GM19468 (cell line): Measurements from ENCODE around the gene NUAK1.

Experiments
- ATAC-seq: cut with Tn5 transposase; IDR thresholded peaks from one replicate; pipeline ENCODE4 v1.9.1; 2021; ENCODE audit warnings: mild to moderate bottlenecking, moderate library complexity, moderate number of reproducible peaks; ENCODE audit not compliant: unreplicated experiment; ENCODE audit errors: extremely low read depth

The NUAK1 gene

DNA sequence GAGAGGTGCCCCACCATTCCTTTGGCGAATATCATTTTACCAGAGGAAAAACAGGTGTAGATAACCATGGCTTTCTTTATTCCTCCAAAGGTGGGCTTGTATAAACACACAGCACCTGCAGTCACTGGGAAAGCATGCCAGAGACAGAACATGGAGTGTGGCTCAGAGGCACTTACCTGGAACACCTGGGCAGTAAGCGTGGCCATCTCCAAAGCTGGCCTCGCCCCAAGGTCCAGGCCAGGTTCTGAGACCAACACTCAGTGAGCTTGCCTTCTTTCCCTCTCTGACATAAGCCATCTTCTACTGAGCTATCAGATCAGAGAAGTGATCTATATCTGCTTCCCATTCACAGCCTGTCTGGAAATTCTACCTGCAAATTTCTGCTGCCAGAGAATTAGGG lies 70.5 kb downstream of the NUAK1 start:
- no peak for ATAC-seq

DNA sequence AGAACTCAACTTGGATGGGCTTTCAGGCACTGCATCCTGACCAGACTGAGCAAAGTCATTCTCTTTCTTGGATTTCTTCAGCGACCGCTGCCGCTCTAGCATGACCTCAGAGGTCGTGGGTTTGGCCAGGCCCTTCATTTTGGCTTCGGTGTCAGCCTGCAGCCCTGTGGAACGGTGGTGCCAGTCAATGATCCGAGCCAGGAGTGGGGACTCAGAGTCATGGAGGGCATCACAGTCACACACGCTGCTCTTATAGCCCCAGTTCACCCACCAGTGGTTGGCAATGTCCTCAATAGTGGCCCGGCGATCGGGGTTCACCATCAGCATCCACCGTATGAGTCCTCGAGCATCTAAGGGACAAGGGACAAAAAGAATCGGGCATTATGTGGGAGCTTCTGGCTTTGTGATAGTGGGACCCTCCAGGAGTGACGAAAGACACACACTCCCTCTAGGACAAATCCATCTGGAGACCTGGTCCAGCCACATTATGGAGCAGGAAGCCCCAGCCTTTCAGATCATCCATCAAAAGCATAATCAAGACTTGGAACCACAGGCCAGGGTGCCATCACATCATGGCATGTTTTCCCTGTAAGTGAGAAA lies 71.0 kb downstream of the NUAK1 start:
- ATAC-seq, result no peak

DNA sequence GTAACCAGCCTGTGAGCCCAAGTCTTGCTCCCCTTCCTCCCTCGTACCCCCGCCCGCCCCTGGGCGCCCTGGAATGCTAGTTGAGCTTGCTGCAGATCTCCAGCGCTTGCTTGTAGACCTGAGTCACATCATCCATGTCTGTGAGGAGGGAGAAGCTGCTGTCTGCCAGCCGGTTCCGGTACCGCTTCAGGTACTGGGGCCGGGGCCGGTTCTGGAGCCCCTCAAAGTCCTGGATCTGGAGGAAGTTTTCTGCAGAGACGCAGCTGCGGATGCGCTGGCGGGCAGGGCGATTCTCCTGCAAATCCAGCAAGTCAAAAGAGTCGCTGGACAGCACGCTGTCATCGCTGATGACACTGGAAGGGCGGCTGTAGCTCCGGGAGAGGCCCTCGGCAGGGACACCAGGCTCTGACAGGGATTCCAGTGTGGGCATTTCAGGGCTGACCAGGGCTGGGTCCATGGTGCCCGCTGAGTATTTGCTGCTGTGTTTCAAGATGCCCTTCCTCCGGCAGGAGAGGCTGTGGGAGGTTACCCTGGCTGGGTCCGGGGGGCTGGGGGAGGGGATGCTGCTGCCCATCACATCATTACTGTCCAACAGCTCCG lies 71.9 kb downstream of the NUAK1 start:
- ATAC-seq, result no peak

DNA sequence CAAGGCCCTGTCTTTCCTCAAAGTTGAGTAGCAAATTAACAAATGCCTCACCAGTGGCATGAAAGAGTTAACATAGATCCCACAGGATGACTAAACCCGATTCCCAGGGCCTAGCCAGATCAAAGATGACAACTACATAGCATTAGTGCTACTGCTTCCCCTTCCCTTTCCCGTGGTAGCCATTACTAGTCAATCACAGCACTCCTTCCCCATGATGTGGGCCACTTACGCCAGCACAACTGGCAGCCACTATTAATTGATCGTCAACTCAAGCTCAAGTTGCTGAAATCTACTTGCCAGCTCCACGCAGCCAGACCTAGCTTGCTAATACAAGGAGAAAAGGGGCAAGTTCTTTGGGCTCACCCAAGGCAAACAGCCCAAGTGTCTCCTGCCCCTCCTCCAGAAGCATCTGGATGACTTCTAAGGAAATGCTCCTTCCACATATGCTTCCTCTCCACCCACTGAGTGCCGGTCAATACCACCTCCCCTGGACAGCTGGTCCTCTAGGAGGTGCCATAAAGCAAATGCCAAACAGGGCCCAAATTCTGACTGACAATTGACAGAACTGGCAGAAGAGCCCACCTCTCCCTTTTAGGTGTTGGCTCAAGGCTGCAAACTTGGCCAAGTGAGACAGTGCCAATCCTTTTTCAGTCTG lies 72.6 kb downstream of the NUAK1 start:
- no peak for ATAC-seq

DNA sequence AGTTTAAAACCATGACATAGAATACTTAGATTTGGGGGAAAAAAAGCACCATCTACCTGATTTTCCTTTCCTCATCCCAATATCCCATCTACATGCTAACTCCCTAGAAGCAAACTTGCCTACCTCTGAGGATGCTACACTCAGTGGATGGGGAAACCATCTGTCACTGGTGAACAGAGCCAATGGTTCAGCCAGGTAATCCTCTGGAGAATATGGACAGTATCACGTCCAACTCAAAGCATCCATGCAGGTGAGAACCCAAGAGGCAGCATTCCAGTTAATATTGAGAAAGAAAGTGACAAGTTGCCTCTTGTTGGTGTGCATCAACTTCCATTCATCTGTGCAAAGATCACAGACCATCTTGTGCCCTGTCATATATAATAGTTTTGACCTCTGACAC lies 73.2 kb downstream of the NUAK1 start:
- no peak for ATAC-seq

DNA sequence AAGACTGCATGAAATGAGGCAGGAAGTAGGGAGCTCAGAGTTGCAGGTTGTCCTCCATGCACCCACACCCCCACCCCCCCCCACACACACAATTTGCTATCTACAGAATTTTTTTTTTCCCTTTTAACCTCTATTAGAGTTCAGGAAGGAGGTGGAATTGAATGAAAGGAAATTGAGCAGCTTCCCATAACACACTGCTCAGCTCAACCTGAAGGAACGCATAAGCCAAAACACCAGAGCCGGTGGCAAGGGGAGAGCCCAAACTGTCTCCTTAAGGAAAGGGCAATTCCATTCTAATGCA lies 74.1 kb downstream of the NUAK1 start:
- ATAC-seq, result no peak

DNA sequence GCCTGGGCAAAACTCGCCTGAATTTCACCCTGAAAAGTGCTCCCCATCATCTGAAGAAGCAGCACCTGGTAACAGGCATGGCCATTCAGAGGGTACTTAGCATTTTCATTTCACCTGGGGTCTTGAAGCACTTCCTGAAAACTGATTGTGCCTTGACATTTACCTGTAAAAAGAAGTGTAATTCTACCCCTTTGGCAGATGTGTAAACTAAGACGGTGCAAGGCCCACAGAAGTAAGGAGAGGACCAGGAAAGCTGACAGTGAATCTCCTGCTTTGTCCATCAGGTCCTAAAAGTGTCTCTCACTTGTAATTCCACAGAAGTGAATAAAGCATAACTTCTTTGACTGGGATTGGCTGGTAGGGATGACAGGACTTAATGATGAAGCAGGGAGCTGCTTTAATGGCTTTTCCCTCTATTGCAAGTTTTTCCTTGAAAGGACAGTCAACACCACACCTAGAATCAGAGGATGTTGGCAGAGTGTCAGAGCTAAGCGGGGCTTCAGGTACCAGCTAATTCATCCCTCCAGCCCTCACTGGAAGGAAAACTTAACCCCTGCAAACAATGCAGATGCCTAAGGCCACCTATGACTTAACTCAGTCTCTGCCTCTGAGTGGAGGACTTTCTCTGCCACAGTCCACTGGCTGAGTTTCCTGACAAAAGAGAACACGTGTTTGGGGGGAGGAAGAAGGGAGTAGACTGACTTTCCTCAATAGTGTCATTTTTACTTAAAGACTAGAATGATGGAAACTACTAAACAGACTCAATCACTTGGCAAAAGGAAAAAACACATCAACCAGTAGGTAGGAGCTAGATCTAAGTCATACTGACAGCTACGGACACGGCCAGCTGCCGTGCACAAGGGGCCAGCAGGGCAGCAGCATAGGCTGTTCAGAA lies 74.7 kb downstream of the NUAK1 start:
- ATAC-seq, result no peak

DNA sequence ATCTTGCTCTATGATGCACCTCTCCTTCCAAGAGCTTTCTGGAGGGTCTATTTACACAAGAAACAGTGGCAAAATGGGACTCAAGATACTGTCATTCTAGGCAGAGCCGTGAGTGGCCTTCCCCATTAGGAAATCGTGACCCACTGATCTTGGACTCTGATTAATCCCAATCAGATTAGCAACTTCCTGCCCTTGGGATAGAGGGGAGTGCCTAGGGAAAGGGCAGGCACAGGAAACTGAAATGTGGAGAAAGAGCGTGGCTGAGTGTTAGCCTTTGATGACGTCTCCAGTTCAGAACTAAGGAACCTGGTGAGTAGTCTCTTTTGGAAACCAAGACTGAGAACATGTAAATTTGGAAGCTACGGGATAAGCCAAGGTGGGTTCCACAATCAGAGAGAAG lies 76.1 kb downstream of the NUAK1 start:
- ATAC-seq, result no peak

DNA sequence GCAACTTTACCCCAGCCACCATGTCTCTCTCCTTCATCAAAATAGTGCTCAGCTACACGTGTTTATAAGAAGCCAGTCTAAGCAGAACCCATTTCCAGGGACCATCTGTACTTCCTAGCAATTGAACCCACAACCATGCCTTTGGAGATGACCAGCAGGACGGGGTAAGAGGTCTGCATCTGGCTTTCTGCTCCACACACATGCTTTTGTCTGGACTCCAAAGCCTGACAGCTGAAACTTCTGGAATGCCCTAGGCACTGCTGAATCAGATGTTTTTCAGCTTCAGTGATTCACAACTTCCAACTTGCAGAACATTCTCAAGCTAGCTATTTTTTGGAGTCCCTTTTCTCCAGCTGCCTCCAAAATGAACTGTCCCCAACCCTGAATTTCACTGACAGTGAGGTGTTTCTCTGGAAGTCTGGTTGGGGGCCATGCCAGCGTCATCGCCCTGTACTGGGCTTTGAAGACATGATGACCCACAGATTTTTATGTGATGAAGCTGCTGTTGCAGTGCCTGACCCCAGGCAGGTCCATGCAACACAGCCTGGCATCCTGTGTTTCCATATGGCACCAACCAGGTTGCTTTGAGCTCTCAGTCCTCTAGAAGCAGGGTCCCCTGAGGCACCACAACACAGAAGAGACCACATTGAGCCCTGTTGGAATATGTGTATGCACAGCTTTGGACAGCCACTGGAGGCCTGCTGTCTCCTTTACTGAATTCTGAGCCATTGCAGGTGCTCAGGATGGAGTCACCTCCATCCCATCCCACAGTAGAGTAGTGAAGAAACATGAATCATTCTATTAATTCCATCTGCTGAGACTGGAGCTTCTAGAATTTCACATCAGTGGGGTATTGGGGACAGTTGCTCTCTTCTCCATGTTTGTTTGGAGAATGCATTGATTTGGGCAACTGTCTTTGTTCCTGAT lies 80.2 kb downstream of the NUAK1 start:
- no peak for ATAC-seq

DNA sequence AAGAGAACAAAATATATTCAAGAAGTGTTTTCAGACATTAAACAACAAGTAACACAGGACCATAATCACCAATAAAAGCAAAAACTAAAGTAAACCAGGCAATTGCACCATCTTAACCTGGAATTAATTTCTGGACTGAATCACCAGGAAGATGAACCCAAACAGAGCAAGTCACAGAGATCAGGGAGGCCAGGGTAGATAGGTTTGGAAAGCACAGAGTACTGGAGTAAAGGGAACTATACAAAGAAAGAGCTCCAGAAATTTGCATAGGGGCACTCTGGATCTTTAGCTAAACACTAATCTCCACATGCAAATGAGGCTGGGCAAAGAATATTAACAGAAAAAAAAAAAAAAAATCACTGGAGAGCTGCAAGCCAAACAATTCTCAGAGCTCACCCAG lies 84.7 kb downstream of the NUAK1 start:
- ATAC-seq, result no peak

DNA sequence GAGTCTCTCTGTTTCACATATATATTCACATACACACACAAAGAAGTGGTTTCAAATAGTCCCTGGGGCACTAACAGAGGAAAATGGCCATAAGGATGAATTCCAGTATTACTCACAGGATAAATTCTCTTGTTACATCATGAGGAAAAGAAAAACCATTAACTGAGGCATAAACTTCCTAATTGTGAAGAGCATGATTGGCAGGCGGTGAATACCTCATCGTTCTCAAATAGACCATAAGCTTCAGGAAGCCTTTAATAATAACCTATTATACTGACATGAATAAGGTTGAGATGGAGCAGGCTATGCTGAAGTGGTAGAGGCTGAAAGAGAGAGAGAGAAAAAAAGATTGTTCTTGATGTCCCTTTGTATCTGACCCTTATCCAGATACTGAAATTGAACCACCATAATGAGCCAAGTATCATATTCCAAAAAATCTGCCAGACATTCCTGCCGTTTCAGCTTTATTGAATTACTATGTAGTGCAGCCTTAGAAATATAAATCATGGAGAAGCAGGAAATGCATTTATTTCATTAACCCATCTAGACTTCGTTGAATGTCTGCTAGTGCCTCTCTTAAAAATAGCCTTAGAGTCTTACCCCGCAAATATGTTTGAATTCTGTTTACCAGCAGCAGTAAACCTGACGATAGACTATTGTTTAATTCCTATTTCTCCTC lies 86.8 kb downstream of the NUAK1 start:
- ATAC-seq, result no peak

DNA sequence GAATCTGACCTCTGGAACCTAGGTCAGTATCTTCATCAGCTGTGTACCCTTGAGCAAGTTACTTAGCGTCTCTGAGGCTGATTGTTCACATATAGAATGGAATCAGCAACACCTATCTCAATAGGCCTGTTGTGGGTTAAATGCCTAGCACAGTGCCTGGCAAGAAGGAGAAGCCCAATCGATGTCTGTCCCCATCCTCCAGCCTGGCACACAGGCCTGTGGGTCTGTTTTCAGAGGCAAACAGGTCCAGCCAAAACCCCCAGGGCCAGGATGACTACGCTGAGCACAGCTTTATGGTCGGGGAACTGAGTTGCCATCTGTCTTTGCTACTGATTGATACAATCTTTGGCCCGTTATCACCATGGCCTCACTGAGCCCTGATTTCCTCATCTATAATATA lies 89.2 kb downstream of the NUAK1 start:
- ATAC-seq, result no peak

DNA sequence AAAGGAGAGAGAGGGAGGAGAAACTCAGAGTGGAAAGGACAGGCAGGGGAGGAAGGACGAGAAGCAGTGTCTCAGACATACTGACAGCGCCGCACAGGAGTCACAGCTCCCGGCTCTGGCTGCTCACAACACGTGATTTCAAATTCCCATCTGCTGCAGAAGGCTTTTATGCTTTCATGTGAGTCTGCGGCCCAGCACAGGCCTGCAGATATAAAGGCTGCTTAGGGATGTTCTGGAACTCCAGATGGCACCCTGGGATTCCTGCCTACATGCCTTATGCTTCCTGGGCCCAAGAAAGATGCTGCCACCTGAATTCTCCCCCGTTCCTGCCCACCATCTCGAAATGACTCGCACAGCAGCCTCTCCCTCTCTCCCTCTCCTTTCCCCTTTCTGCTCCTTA lies 89.6 kb downstream of the NUAK1 start:
- no peak for ATAC-seq

DNA sequence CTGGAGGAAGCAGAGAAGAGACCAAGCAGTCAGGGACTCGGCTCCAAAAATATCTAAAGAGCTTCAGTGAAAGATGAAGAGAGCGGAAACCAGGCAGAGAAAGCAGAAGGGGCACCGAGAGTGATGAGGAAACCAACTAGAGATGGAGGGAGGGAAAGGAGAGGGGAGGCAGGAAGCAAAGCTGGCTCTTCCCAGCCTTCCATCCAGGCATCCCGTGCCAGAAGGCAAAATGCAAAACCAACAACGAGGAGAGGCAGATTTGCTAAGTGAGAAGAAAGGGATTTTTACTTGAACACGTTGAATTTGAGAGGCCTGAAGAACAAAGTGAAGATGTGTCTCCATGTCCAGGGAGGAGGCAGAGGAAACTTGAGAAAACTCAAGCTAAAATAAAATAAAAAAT lies 90.1 kb downstream of the NUAK1 start:
- no peak for ATAC-seq

DNA sequence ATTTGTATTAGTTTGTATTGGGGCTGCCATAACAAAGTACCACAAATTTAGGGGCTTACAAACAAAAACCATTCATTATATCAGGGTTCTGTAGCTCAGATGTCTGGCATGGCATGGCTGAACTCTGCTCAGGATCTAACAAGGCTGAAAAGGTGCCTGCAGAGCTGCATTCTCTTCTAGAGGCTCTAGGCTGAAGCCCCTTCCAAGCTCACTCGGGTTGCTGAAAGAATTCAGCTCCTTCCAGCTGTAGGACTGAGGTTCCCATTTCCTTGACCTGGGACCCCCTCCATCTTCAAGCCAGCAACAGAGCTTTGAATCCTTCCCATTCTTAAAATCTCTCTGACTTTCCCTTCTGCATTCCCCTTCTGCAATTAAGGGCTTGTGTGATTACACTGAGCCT lies 90.7 kb downstream of the NUAK1 start:
- no peak for ATAC-seq

DNA sequence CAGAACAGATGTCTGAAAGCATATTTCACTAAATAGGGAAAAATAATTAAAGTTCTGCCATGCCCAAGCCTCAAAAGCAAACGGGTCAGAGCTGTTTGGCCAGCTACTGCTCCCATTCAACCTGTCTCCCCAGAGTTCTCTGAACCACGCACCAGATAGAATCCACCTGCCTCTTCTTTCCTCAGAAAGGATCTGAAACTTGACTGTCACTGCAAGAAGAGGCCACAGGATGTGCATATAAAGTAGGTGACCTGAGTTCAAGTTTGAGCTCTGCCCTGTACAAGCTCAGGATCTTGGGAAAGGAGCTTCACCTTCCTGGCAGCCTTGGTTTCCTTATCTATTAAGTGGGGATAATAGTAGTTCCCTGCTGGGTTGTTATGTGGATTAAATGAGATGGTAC lies 91.8 kb downstream of the NUAK1 start:
- no peak for ATAC-seq

DNA sequence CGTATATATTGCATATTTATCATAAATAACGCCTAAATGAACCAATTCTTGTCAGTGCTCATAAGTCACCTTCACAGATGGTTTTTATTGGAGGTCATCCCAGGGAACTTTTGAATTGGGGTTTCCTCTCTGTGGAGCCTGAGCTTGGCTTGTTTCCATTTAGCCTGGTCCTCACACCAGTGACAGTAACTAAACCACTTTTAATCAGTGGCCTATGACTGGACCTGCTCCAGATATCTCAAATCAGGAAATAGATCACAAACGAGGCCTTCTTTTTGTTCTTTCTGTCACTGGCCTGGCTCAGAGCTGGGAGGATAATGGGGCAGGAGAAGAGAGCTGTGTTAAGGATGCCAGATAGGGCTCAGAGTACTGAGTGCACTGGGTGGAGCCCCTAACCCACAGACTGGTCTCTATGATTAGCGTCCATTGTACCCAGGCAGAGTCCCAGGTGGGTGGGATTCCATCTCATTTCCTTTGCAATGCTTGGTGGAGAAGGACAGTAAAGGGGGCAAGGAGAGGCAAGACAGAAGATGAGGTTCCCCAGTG lies 92.4 kb downstream of the NUAK1 start:
- no peak for ATAC-seq

DNA sequence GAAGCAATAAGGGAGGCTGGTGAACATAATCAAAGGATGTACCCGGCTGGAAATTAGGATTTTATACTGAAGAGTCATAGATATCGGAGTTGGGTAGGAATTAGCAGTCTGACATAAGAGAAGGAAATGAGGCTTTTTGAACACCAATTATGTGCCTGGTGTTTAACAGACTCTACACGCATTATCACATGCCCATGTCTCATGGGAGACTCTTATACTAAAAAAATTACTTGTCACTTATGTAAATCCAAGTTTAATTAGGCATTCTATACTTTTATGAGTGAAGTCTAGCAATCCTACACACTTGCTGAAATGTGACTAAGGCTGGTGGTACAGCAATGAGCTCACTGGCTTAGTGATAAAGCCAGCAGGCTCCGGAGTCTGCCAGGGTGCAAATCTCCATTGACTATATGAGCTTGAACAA lies 93.5 kb downstream of the NUAK1 start:
- ATAC-seq, result no peak

DNA sequence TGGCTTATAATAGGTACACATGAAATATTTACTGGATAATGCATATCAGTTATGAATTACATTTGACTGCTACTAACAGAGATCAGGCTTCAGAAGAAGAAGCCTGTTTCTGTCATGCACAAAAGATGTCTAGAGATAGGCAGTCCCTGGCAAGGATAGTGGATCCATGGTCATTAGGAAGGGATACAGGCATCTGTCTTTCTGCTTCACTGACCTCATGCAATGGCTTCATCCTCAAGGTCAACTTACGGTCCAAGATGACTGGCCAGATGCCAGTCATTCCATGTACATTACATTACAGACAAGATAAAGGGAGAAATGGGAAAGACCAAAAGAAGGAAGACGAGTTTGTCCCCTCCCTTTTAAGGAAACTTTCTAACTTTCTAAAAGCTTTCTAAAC lies 94.0 kb downstream of the NUAK1 start:
- ATAC-seq, result no peak
